Stromal cell of bone marrow (primary cell): ENCODE data around the gene CROCC2.

ENCODE experiments used
- DNase-seq: peaks from one replicate; pipeline ENCODE4 v3.0.0-alpha.2; 2012; ENCODE audit warnings: low read depth

Gene CROCC2

GRCh38 chr2:241038374-241039180 is 132.4 kb downstream of the CROCC2 start:
- no peak for DNase-seq

- no peak for DNase-seq
These were observed 133.3 kb downstream of the CROCC2 start for GRCh38 chr2:241039416-241039815.

- no peak for DNase-seq
These were observed 134.1 kb downstream of the CROCC2 start for GRCh38 chr2:241040081-241040803.

GRCh38 chr2:241041589-241042158 is 135.5 kb downstream of the CROCC2 start:
- no peak for DNase-seq
